HepG2 (cell line): Measurements from ENCODE around the gene GJC1. TPM values are rescaled to one million over a fixed set of nuclear protein-coding genes. Genes with fewer than 3 reads are reported as not detected.
A peak's percentile ranks its signal among the peaks of the same experiment; 100 is the strongest.

Source experiments
- ATAC-seq: fragments of 200-7000 bp; cut with Tn5 transposase; 3 replicates; pipeline ENCODE4 v1.9.1; 2020; ENCODE audit warnings: mild to moderate bottlenecking, moderate library complexity
- BruUV-seq: library from RNA; stranded (reverse); fragments of 400-500 nt; replicated peaks from 2 replicates; lab custom pipeline; 2021; lab: Mats Ljungman, UMichigan
- CTCF ChIA-PET: fragments of 300-600 bp; formaldehyde crosslinking; extraction: SDS; loops from one replicate; lab custom pipeline; 2021; ENCODE audit warnings: low total read pairs, inconsistent platforms, low intra/inter-chr PET ratio; lab: Yijun Ruan, JAX
- POLR2A ChIA-PET: fragments of 350-600 bp; sonication (Branson Sonifier 250); formaldehyde crosslinking; loops from one replicate; lab custom pipeline; 2020; ENCODE audit warnings: antibody characterized with exemption, inconsistent platforms; lab: Yijun Ruan, JAX
- DNase-seq: peaks from one replicate; pipeline ENCODE4 v3.0.0-alpha.2; 2015; ENCODE audit warnings: low spot score
- FAIRE-seq: peaks from 3 replicates; lab custom pipeline; 2011; peaks lifted over from hg19 to GRCh38; lab: Jason Lieb, UNC
- H2AFZ ChIP-seq: one replicate; pipeline ENCODE4 v1.6.1; 2011; ENCODE audit warnings: low read length, inconsistent platforms
- H3K27ac ChIP-seq: fragments of 300-600 bp; 3 replicates; pipeline ENCODE4 v1.8.0; 2011; ENCODE audit warnings: mixed run types, mild to moderate bottlenecking, mixed read lengths, low read length, inconsistent platforms; ENCODE audit not compliant: insufficient read depth; ENCODE audit errors: extremely low read length
- H3K27me3 ChIP-seq, 2 experiments: fragments of 200-600 bp in 1 of 2; 2 replicates in 1 of 2; 3 replicates in 1 of 2; pipeline versions ENCODE4 v1.6.0 to v1.8.0; 2011; ENCODE audit warnings: low read length in 2 of 2, mild to moderate bottlenecking in 2 of 2, moderate library complexity in 2 of 2, inconsistent platforms in 1 of 2; ENCODE audit not compliant: insufficient read depth in 2 of 2, control insufficient read depth in 1 of 2
- H3K36me3 ChIP-seq, 2 experiments: fragments of 200-600 bp in 1 of 2; replicated peaks in 1 of 2; 2 replicates in 1 of 2; 3 replicates in 1 of 2; pipeline versions ENCODE4 v1.5.1 to v1.8.0; 2011; ENCODE audit warnings: low read length in 2 of 2, inconsistent platforms in 1 of 2; ENCODE audit not compliant: insufficient read depth in 2 of 2, control insufficient read depth in 1 of 2
- H3K4me1 ChIP-seq: 2 replicates; pipeline ENCODE4 v1.5.1; 2012; ENCODE audit warnings: low read length, inconsistent platforms; ENCODE audit not compliant: insufficient read depth
- H3K4me2 ChIP-seq: 2 replicates; pipeline ENCODE4 v1.6.0; 2011; ENCODE audit warnings: low read depth, low read length, inconsistent platforms
- H3K4me3 ChIP-seq, 3 experiments: fragments of 200-600 bp in 1 of 3; sonication (generic), shearing (Covaris generic) in 1 of 3; replicated peaks in 1 of 3; 2 replicates each; pipeline ENCODE4 v1.5.1; 2011 to 2016; ENCODE audit warnings: low read length in 3 of 3, inconsistent platforms in 2 of 3, low read depth in 2 of 3, mild to moderate bottlenecking in 2 of 3, control low read depth in 1 of 3, mixed read lengths in 1 of 3; ENCODE audit not compliant: insufficient read depth in 1 of 3
- H3K79me2 ChIP-seq: one replicate; pipeline ENCODE4 v1.6.1; 2011; ENCODE audit warnings: low read length, inconsistent platforms; ENCODE audit not compliant: insufficient read depth
- H3K9ac ChIP-seq: 2 replicates; pipeline ENCODE4 v1.6.0; 2011; ENCODE audit warnings: mild to moderate bottlenecking, low read depth, low read length, inconsistent platforms; ENCODE audit not compliant: insufficient read depth
- H3K9me3 ChIP-seq: 2 replicates; pipeline ENCODE4 v1.5.1; 2012; ENCODE audit warnings: mild to moderate bottlenecking, low read length
- H4K20me1 ChIP-seq: 2 replicates; pipeline ENCODE4 v1.6.0; 2011; ENCODE audit warnings: inconsistent platforms, mild to moderate bottlenecking, low read length, moderate library complexity; ENCODE audit not compliant: insufficient read depth
- ADNP ChIP-seq: sonication (generic); formaldehyde crosslinking; IDR thresholded peaks from 2 replicates; pipeline ENCODE4 v1.4.0; 2020; ENCODE audit warnings: missing genetic modification reagents
- ASH2L ChIP-seq: fragments of 300-600, 200-600 bp; sonication (generic); IDR thresholded peaks from 2 replicates; pipeline ENCODE4 v1.7.0; 2017; ENCODE audit warnings: low read depth, mild to moderate bottlenecking, moderate library complexity, mixed read lengths, low read length; ENCODE audit not compliant: insufficient read length
- CCAR2 ChIP-seq: fragments of 200-400 bp; formaldehyde crosslinking; optimal IDR thresholded peaks from 2 replicates; pipeline ENCODE3; 2018; ENCODE audit warnings: low read depth, mild to moderate bottlenecking, low read length, moderate library complexity
- GABPB1 ChIP-seq: IDR thresholded peaks from 2 replicates; pipeline ENCODE4 v1.6.1; 2016; ENCODE audit warnings: mild to moderate bottlenecking, missing genetic modification reagents, moderate library complexity, missing compliant biosample characterization
- HDAC1 ChIP-seq: sonication (generic); formaldehyde crosslinking; IDR thresholded peaks from 2 replicates; pipeline ENCODE4 v1.5.1; 2020; ENCODE audit warnings: mild to moderate bottlenecking, missing genetic modification reagents
- MEIS2 ChIP-seq: sonication (generic); formaldehyde crosslinking; IDR thresholded peaks from 2 replicates; pipeline ENCODE4 v1.9.0; 2021; ENCODE audit warnings: mild to moderate bottlenecking, missing genetic modification reagents
- MYC ChIP-seq: sonication (generic); formaldehyde crosslinking; IDR thresholded peaks from 2 replicates; pipeline ENCODE4 v1.9.0; 2021; ENCODE audit warnings: missing genetic modification reagents, borderline replicate concordance
- SYNCRIP ChIP-seq: fragments of 200-400 bp; formaldehyde crosslinking; IDR thresholded peaks from 2 replicates; pipeline ENCODE4 v1.6.1; 2018; ENCODE audit warnings: mild to moderate bottlenecking, low read depth, low read length; ENCODE audit not compliant: insufficient read depth
- YEATS2 ChIP-seq: sonication (generic); formaldehyde crosslinking; IDR thresholded peaks from 2 replicates; pipeline ENCODE4 v1.4.0; 2020; ENCODE audit warnings: missing genetic modification reagents, borderline replicate concordance
- ZC3H13 ChIP-seq: sonication (generic); formaldehyde crosslinking; IDR thresholded peaks from 2 replicates; pipeline ENCODE4 v1.8.1; 2023; ENCODE audit warnings: mild to moderate bottlenecking, missing genetic modification reagents, moderate library complexity
- ZNF678 ChIP-seq: sonication (generic); formaldehyde crosslinking; IDR thresholded peaks from 2 replicates; pipeline ENCODE4 v1.4.0; 2020; ENCODE audit warnings: mild to moderate bottlenecking, missing genetic modification reagents
- ZNF768 ChIP-seq: sonication (generic); formaldehyde crosslinking; IDR thresholded peaks from 2 replicates; pipeline ENCODE4 v1.4.0; 2020; ENCODE audit warnings: missing genetic modification reagents
- WGBS: methylation state at CpG from one replicate; pipeline ENCODE4 v1.1.6; 2017; ENCODE audit warnings: low lambda C conversion rate; 5-methylcytosine and 5-hydroxymethylcytosine counted together
- in situ Hi-C: cut with HindIII; loops from 2 replicates; pipeline ENCODE4 v1.10.0; 2017; ENCODE audit warnings: low pct_unique_long_range_greater_than_20kb; ENCODE audit not compliant: extremely low pct_ligation_motif_present
- intact Hi-C: fragments of 100-400 bp; cut with micrococcal nuclease; formaldehyde crosslinking; loops from one replicate; pipeline ENCODE4 v1.10.0; 2022; ENCODE audit not compliant: unreplicated experiment
- polyA plus RNA-seq, 8 experiments: library from polyadenylated mRNA; depleted of rRNA in 3 of 8; stranded (reverse) in 7 of 8; unstranded in 1 of 8; fragments of >200 nt; fragmentation: Illumina TruSeq in 4 of 8; extraction: Trizol in 4 of 8; gene quantifications; 2 replicates each; pipeline versions ENCODE4 v1.2.1 to v1.2.3, GENCODE V29; 2011 to 2016; ENCODE audit warnings: low read depth in 4 of 8, missing spikeins in 1 of 8, mixed read lengths in 1 of 8; ENCODE audit not compliant: insufficient read depth in 1 of 8
- total RNA-seq, 5 experiments: library from RNA; depleted of rRNA; stranded (reverse); fragments of >200 nt; fragmentation: Illumina TruSeq; extraction: Trizol; gene quantifications; 2 replicates each; pipeline ENCODE4 v1.2.3, GENCODE V29; 2016; ENCODE audit warnings: low read depth in 1 of 5
- TF ChIP-seq, protein P1 (sequence below): sonication (generic); formaldehyde crosslinking; IDR thresholded peaks from 2 replicates; pipeline ENCODE4 v1.8.0; 2022; ENCODE audit warnings: missing genetic modification reagents, mild to moderate bottlenecking, moderate library complexity, borderline replicate concordance
- TF ChIP-seq, protein P2 (sequence below): sonication (generic); formaldehyde crosslinking; IDR thresholded peaks from 2 replicates; pipeline ENCODE4 v1.5.0; 2020; ENCODE audit warnings: missing genetic modification reagents

The GJC1 gene
- total and polyA plus RNA-seq, 2 of the 13 experiments (the other 11 are each of a cell fraction or from before 2014, with no cell fraction given), result 1.7 TPM

DNA sequence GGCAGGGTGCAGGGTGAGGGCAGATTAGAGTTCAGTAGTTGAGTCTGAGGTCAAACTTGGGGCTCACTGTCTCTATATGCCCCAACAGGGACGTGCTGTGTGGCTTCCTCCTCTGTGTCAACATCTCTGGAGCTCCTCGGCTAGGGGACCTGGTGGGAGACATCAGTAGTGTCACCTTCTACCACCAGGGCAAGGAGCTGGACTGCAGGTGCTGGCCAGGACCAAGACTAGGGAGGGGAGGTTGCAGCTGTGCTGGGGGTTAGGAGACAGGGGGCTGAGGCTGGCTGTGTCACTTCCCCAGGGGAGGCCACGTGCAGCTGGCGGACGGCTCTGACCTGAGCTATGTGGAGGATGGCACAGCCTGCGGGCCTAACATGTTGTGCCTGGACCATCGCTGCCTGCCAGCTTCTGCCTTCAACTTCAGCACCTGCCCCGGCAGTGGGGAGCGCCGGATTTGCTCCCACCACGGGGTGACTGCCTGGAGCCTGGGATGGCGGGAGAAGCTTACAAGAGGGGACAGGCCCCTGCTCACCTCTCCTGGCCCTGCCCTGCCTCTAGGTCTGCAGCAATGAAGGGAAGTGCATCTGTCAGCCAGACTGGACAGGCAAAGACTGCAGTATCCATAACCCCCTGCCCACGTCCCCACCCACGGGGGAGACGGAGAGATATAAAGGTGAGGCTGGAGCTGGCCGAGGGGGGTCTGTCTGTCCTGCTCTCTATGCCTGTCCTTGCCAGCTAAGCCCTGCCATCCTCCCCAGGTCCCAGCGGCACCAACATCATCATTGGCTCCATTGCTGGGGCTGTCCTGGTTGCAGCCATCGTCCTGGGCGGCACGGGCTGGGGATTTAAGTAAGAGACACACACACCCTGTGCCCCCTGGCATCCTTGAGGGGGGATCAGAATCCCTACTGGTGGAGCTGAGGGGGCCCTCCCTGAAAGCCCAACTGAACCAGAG, 52.4 kb downstream of the GJC1 start:
- Histone ChIP-seq H3K27me3 (peaks cover 5 to 44% of the 10 kb centered on the region in 2 experiments; a peak in 4 of 5 replicates), H3K9ac (no peak overlapping the region)
- TF ChIP-seq GABPB1 (CRISPR knock-in tag), result peak; percentile 12; the same call in 1 of the 2 replicates
- no peak for TF ChIP-seq SYNCRIP
- TF ChIP-seq ZNF768, result peak; percentile 91
- TF ChIP-seq HDAC1 (CRISPR knock-in tag), result no peak
- TF ChIP-seq, protein P1, sequence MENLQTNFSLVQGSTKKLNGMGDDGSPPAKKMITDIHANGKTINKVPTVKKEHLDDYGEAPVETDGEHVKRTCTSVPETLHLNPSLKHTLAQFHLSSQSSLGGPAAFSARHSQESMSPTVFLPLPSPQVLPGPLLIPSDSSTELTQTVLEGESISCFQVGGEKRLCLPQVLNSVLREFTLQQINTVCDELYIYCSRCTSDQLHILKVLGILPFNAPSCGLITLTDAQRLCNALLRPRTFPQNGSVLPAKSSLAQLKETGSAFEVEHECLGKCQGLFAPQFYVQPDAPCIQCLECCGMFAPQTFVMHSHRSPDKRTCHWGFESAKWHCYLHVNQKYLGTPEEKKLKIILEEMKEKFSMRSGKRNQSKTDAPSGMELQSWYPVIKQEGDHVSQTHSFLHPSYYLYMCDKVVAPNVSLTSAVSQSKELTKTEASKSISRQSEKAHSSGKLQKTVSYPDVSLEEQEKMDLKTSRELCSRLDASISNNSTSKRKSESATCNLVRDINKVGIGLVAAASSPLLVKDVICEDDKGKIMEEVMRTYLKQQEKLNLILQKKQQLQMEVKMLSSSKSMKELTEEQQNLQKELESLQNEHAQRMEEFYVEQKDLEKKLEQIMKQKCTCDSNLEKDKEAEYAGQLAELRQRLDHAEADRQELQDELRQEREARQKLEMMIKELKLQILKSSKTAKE (CRISPR knock-in tag), result no peak
- TF ChIP-seq ZNF678 (CRISPR knock-in tag), result no peak
- TF ChIP-seq MEIS2 (CRISPR knock-in tag), result no peak
- TF ChIP-seq ZC3H13, result no peak
- no peak for TF ChIP-seq YEATS2 (CRISPR knock-in tag)
- TF ChIP-seq CCAR2, result no peak
- TF ChIP-seq MYC (CRISPR knock-in tag), result no peak
- no peak for TF ChIP-seq ADNP (CRISPR knock-in tag)
- no peak for TF ChIP-seq ASH2L
- TF ChIP-seq, protein P2, sequence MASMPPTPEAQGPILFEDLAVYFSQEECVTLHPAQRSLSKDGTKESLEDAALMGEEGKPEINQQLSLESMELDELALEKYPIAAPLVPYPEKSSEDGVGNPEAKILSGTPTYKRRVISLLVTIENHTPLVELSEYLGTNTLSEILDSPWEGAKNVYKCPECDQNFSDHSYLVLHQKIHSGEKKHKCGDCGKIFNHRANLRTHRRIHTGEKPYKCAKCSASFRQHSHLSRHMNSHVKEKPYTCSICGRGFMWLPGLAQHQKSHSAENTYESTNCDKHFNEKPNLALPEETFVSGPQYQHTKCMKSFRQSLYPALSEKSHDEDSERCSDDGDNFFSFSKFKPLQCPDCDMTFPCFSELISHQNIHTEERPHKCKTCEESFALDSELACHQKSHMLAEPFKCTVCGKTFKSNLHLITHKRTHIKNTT, result no peak
- TF ChIP-seq, all 625 proteins: peak for 2
- CTCF ChIA-PET, result interaction anchor here (3.7 kb wide), 1 partner anchor 87 kb away, joined by 45 read pairs; no protein-coding TSS in a partner anchor
- POLR2A ChIA-PET, result interaction anchor here (0.6 kb wide), 1 partner anchor 90 kb away, joined by 3 read pairs; no protein-coding TSS in a partner anchor
- Histone ChIP-seq H4K20me1 (no peaks in the 10 kb centered on the region), H3K4me3 (no peak overlapping the region), H3K79me2 (no peaks in the 10 kb centered on the region), H3K9me3 (no peaks in the 10 kb centered on the region), H3K36me3 (no peaks in the 10 kb centered on the region), H3K27ac (no peak overlapping the region), H3K4me2 (no peak overlapping the region), H2AFZ (no peak overlapping the region), H3K4me1 (peaks cover 58% of the 10 kb centered on the region)
- in situ Hi-C loops (loop anchor here (5.0 to 25.0 kb wide), 2 partner anchors 90 to 235 kb away; no protein-coding TSS in a partner anchor), intact Hi-C loops (loop anchor here (5.0 kb wide), 1 partner anchor 245 kb away; no protein-coding TSS in a partner anchor)
- FAIRE-seq (no peak), DNase-seq (no peak), ATAC-seq (no peak)
- BruUV-seq, result no TSS peak
- WGBS, result 54% methylated on average over 16 of the region's 20 CpGs
